Measurements from ENCODE around the gene ITGA2. TPM values are rescaled to one million over a fixed set of nuclear protein-coding genes. Genes with fewer than 3 reads are reported as not detected.

The ITGA2 gene
- total and polyA plus RNA-seq, 9 of the 15 experiments (the other 6 are each of a cell fraction or from before 2014, with no cell fraction given) = 0.01 to 0.09 (median 0.03) TPM; not detected in 5

GRCh38 chr5:53133020-53133419 lies 143.9 kb downstream of the ITGA2 start (continued):
- TF ChIP-seq TGIF2 (CRISPR knock-in tag; IDR thresholded peaks at IDR 0.05) (no peak), CREB1 (IDR thresholded peaks at IDR 0.05) (no peak), CREB1 (CRISPR knock-in tag; IDR thresholded peaks at IDR 0.05) (no peak), SP2 (IDR thresholded peaks at IDR 0.05; ENCODE audit: extremely low read depth, low read depth, low read length, poor library complexity, severe bottlenecking) (no peak), MCM5 (IDR thresholded peaks at IDR 0.05; ENCODE audit: low read depth) (no peak), NUFIP1 (IDR thresholded peaks at IDR 0.05; ENCODE audit: partially characterized antibody) (no peak), CSDE1 (IDR thresholded peaks at IDR 0.05) (no peak), ZNF764 (CRISPR knock-in tag; IDR thresholded peaks at IDR 0.05; ENCODE audit: low read depth) (no peak), ZNF121 (CRISPR knock-in tag; conservative IDR thresholded peaks at IDR 0.05) (no peak), ZNF766 (CRISPR knock-in tag; conservative IDR thresholded peaks at IDR 0.05) (no peak), POLR3A (IDR thresholded peaks at IDR 0.05; ENCODE audit: borderline replicate concordance, extremely low read depth, insufficient read depth, insufficient read length) (no peak), TBP (optimal IDR thresholded peaks at IDR 0.05; ENCODE audit: low read depth, low read length) (no peak), ZNF3 (CRISPR knock-in tag; IDR thresholded peaks at IDR 0.05) (no peak), ZZZ3 (IDR thresholded peaks at IDR 0.05) (no peak), TCF3 (CRISPR knock-in tag; IDR thresholded peaks at IDR 0.05) (peak; percentile 83), ZNF778 (CRISPR knock-in tag; IDR thresholded peaks at IDR 0.05) (no peak), EGR1 (conservative IDR thresholded peaks at IDR 0.05) (no peak), MED1 (CRISPR knock-in tag; IDR thresholded peaks at IDR 0.05; ENCODE audit: borderline replicate concordance) (no peak)
- TF ChIP-seq, protein P1, sequence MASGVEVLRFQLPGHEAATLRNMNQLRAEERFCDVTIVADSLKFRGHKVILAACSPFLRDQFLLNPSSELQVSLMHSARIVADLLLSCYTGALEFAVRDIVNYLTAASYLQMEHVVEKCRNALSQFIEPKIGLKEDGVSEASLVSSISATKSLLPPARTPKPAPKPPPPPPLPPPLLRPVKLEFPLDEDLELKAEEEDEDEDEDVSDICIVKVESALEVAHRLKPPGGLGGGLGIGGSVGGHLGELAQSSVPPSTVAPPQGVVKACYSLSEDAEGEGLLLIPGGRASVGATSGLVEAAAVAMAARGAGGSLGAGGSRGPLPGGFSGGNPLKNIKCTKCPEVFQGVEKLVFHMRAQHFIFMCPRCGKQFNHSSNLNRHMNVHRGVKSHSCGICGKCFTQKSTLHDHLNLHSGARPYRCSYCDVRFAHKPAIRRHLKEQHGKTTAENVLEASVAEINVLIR (CRISPR knock-in tag; IDR thresholded peaks at IDR 0.05) = no peak
- TF ChIP-seq, protein P2, sequence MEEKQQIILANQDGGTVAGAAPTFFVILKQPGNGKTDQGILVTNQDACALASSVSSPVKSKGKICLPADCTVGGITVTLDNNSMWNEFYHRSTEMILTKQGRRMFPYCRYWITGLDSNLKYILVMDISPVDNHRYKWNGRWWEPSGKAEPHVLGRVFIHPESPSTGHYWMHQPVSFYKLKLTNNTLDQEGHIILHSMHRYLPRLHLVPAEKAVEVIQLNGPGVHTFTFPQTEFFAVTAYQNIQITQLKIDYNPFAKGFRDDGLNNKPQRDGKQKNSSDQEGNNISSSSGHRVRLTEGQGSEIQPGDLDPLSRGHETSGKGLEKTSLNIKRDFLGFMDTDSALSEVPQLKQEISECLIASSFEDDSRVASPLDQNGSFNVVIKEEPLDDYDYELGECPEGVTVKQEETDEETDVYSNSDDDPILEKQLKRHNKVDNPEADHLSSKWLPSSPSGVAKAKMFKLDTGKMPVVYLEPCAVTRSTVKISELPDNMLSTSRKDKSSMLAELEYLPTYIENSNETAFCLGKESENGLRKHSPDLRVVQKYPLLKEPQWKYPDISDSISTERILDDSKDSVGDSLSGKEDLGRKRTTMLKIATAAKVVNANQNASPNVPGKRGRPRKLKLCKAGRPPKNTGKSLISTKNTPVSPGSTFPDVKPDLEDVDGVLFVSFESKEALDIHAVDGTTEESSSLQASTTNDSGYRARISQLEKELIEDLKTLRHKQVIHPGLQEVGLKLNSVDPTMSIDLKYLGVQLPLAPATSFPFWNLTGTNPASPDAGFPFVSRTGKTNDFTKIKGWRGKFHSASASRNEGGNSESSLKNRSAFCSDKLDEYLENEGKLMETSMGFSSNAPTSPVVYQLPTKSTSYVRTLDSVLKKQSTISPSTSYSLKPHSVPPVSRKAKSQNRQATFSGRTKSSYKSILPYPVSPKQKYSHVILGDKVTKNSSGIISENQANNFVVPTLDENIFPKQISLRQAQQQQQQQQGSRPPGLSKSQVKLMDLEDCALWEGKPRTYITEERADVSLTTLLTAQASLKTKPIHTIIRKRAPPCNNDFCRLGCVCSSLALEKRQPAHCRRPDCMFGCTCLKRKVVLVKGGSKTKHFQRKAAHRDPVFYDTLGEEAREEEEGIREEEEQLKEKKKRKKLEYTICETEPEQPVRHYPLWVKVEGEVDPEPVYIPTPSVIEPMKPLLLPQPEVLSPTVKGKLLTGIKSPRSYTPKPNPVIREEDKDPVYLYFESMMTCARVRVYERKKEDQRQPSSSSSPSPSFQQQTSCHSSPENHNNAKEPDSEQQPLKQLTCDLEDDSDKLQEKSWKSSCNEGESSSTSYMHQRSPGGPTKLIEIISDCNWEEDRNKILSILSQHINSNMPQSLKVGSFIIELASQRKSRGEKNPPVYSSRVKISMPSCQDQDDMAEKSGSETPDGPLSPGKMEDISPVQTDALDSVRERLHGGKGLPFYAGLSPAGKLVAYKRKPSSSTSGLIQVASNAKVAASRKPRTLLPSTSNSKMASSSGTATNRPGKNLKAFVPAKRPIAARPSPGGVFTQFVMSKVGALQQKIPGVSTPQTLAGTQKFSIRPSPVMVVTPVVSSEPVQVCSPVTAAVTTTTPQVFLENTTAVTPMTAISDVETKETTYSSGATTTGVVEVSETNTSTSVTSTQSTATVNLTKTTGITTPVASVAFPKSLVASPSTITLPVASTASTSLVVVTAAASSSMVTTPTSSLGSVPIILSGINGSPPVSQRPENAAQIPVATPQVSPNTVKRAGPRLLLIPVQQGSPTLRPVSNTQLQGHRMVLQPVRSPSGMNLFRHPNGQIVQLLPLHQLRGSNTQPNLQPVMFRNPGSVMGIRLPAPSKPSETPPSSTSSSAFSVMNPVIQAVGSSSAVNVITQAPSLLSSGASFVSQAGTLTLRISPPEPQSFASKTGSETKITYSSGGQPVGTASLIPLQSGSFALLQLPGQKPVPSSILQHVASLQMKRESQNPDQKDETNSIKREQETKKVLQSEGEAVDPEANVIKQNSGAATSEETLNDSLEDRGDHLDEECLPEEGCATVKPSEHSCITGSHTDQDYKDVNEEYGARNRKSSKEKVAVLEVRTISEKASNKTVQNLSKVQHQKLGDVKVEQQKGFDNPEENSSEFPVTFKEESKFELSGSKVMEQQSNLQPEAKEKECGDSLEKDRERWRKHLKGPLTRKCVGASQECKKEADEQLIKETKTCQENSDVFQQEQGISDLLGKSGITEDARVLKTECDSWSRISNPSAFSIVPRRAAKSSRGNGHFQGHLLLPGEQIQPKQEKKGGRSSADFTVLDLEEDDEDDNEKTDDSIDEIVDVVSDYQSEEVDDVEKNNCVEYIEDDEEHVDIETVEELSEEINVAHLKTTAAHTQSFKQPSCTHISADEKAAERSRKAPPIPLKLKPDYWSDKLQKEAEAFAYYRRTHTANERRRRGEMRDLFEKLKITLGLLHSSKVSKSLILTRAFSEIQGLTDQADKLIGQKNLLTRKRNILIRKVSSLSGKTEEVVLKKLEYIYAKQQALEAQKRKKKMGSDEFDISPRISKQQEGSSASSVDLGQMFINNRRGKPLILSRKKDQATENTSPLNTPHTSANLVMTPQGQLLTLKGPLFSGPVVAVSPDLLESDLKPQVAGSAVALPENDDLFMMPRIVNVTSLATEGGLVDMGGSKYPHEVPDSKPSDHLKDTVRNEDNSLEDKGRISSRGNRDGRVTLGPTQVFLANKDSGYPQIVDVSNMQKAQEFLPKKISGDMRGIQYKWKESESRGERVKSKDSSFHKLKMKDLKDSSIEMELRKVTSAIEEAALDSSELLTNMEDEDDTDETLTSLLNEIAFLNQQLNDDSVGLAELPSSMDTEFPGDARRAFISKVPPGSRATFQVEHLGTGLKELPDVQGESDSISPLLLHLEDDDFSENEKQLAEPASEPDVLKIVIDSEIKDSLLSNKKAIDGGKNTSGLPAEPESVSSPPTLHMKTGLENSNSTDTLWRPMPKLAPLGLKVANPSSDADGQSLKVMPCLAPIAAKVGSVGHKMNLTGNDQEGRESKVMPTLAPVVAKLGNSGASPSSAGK (IDR thresholded peaks at IDR 0.05) = no peak

Measured in K562 (cell line).